Right renal cortex interstitium (tissue), 3 donors: ENCODE results near the gene CCDC188. TPM values are rescaled to one million over a fixed set of nuclear protein-coding genes. Genes with fewer than 3 reads are reported as not detected.

Experiments
- DNase-seq, 3 donors: peaks; one replicate each; pipeline ENCODE4 v3.0.0-alpha.2; 2013; ENCODE audit warnings: low read depth in 3 of 3, low spot score in 2 of 3
- polyA plus RNA-seq, 3 donors: library from polyadenylated mRNA; unstranded; fragments of 120-200 nt; gene quantifications; one replicate each; pipeline ENCODE4 v1.2.1, GENCODE V29; 2013; ENCODE audit not compliant: insufficient read length in 3 of 3

The CCDC188 gene
- polyA plus RNA-seq, 3 donors: 0.47 to 0.71 (median 0.53) TPM

- DNase-seq: no peak
These were observed 1.6 kb upstream of the CCDC188 start for GRCh38 chr22:20152464-20152890.

- DNase-seq: no peak
These were observed 377 bp upstream of the CCDC188 start for GRCh38 chr22:20151276-20151588.

GRCh38 chr22:20149257-20150250 is 1.3 kb downstream of the CCDC188 start:
- DNase-seq: no peak

- no peak for DNase-seq
These were observed 2.4 kb downstream of the CCDC188 start for GRCh38 chr22:20148414-20148813.

- no peak for DNase-seq
These were observed 3.4 kb downstream of the CCDC188 start for GRCh38 chr22:20147237-20147988.

- no peak for DNase-seq
These were observed 4.1 kb downstream of the CCDC188 start for GRCh38 chr22:20146777-20147176.

GRCh38 chr22:20145832-20146223 is 5.0 kb downstream of the CCDC188 start:
- no peak for DNase-seq

GRCh38 chr22:20145206-20145831 is 5.5 kb downstream of the CCDC188 start:
- no peak for DNase-seq

GRCh38 chr22:20143883-20144665 is 6.8 kb downstream of the CCDC188 start:
- DNase-seq: no peak

- no peak for DNase-seq
These were observed 7.9 kb downstream of the CCDC188 start for GRCh38 chr22:20142711-20143621.

GRCh38 chr22:20141186-20142077 is 9.4 kb downstream of the CCDC188 start:
- no peak for DNase-seq

GRCh38 chr22:20140521-20140964 is 10.3 kb downstream of the CCDC188 start:
- DNase-seq: no peak

- no peak for DNase-seq
These were observed 10.8 kb downstream of the CCDC188 start for GRCh38 chr22:20140107-20140445.

GRCh38 chr22:20139391-20140106 is 11.3 kb downstream of the CCDC188 start:
- no peak for DNase-seq

GRCh38 chr22:20138868-20139267 is 12.0 kb downstream of the CCDC188 start:
- DNase-seq: no peak

GRCh38 chr22:20138417-20138738 is 12.5 kb downstream of the CCDC188 start:
- no peak for DNase-seq

- DNase-seq: no peak
These were observed 13.0 kb downstream of the CCDC188 start for GRCh38 chr22:20137671-20138416.
